ENCODE results near the gene PRMT2. TPM values are rescaled to one million over a fixed set of nuclear protein-coding genes. Genes with fewer than 3 reads are reported as not detected.
A peak's percentile ranks its signal among the peaks of the same experiment; 100 is the strongest.

PRMT2 gene
- total RNA-seq, 4 donors from 2014 or later = 102 to 113 (median 107) TPM

- Histone ChIP-seq H3K4me1 (peaks cover 6% of the 10 kb centered on the region), H3K27me3 (no peaks in the 10 kb centered on the region), H3K9me3 (no peaks in the 10 kb centered on the region), H3K27ac (no peak overlapping the region), H3K36me3 (no peaks in the 10 kb centered on the region), H3K4me3 (no peak overlapping the region)
- DNase-seq (ENCODE audit: low spot score in 2 of 2) = peak in 1 of 2 donors; percentile 56
- TF ChIP-seq POLR2AphosphoS5 (IDR thresholded peaks at IDR 0.05) (peak in 1 of 3 donors; percentile 64), POLR2A (IDR thresholded peaks at IDR 0.05) (no peak), EP300 (IDR thresholded peaks at IDR 0.05) (no peak)
- WGBS = 72% methylated on average over 33 of the region's 38 CpGs
Observed at GRCh38 chr21:46598581-46599572, 36.6 kb upstream of the PRMT2 start.

- 87% methylated on average over 5 of the region's 5 CpGs for WGBS
- DNase-seq (ENCODE audit: low spot score in 2 of 2) = no peak
- H3K36me3 ChIP-seq = no peaks in the 10 kb centered on the region
- no peak overlapping the region for H3K27ac ChIP-seq
- H3K4me3 ChIP-seq = no peak overlapping the region
- H3K9me3 ChIP-seq = no peaks in the 10 kb centered on the region
- no peak for TF ChIP-seq EP300 (IDR thresholded peaks at IDR 0.05)
- TF ChIP-seq POLR2A (IDR thresholded peaks at IDR 0.05) = no peak
- no peak for TF ChIP-seq CTCF (IDR thresholded peaks at IDR 0.05)
- TF ChIP-seq POLR2AphosphoS5 (IDR thresholded peaks at IDR 0.05) = no peak
- H3K27me3 ChIP-seq = no peaks in the 10 kb centered on the region
- H3K4me1 ChIP-seq = peaks cover 11% of the 10 kb centered on the region
Observed at GRCh38 chr21:46600305-46600704, 35.2 kb upstream of the PRMT2 start.

GRCh38 chr21:46600978-46601377 is 34.5 kb upstream of the PRMT2 start:
- Histone ChIP-seq H3K4me1 (peaks cover 14% of the 10 kb centered on the region), H3K36me3 (no peaks in the 10 kb centered on the region), H3K27me3 (no peaks in the 10 kb centered on the region), H3K9me3 (no peaks in the 10 kb centered on the region), H3K27ac (no peak overlapping the region), H3K4me3 (no peak overlapping the region)
- DNase-seq (ENCODE audit: low spot score in 2 of 2) = peak in 1 of 2 donors; percentile 35
- no peak for TF ChIP-seq POLR2AphosphoS5 (IDR thresholded peaks at IDR 0.05)
- TF ChIP-seq EP300 (IDR thresholded peaks at IDR 0.05) = no peak
- no peak for TF ChIP-seq POLR2A (IDR thresholded peaks at IDR 0.05)
- no peak for TF ChIP-seq CTCF (IDR thresholded peaks at IDR 0.05)
- WGBS = 77% methylated on average over 8 of the region's 9 CpGs

GRCh38 chr21:46603228-46603627 is 32.2 kb upstream of the PRMT2 start:
- no peaks in the 10 kb centered on the region for H3K9me3 ChIP-seq
- no peak overlapping the region for H3K4me3 ChIP-seq
- no peaks in the 10 kb centered on the region for H3K27me3 ChIP-seq
- no peak for DNase-seq (ENCODE audit: low spot score in 2 of 2)
- TF ChIP-seq POLR2A (IDR thresholded peaks at IDR 0.05) (no peak), CTCF (IDR thresholded peaks at IDR 0.05) (no peak), POLR2AphosphoS5 (IDR thresholded peaks at IDR 0.05) (no peak), EP300 (IDR thresholded peaks at IDR 0.05) (no peak)
- H3K27ac ChIP-seq = no peak overlapping the region
- H3K4me1 ChIP-seq = peaks cover 14% of the 10 kb centered on the region
- no peaks in the 10 kb centered on the region for H3K36me3 ChIP-seq
- WGBS = 29% methylated on average over 6 of the region's 9 CpGs

- TF ChIP-seq POLR2AphosphoS5 (IDR thresholded peaks at IDR 0.05) = no peak
- TF ChIP-seq EP300 (IDR thresholded peaks at IDR 0.05) = no peak
- TF ChIP-seq CTCF (IDR thresholded peaks at IDR 0.05) = no peak
- TF ChIP-seq POLR2A (IDR thresholded peaks at IDR 0.05) = no peak
- Histone ChIP-seq H3K36me3 (no peaks in the 10 kb centered on the region), H3K4me3 (no peak overlapping the region), H3K9me3 (no peaks in the 10 kb centered on the region), H3K27me3 (no peaks in the 10 kb centered on the region), H3K27ac (no peak overlapping the region), H3K4me1 (peaks cover 8% of the 10 kb centered on the region)
- DNase-seq (ENCODE audit: low spot score in 2 of 2) = no peak
- 77% methylated on average over 9 of the region's 9 CpGs for WGBS
Observed at GRCh38 chr21:46604329-46604974, 31.0 kb upstream of the PRMT2 start.
